ENCODE data around the gene NANOGP8.
"Not testable (repeated sequence)": the region's sequence is repeated elsewhere in the genome, so short reads cannot be mapped to it uniquely, and the experiment has no call there.

NANOGP8 gene
- 0 reads per million in 4 donors for total RNA-seq

DNA sequence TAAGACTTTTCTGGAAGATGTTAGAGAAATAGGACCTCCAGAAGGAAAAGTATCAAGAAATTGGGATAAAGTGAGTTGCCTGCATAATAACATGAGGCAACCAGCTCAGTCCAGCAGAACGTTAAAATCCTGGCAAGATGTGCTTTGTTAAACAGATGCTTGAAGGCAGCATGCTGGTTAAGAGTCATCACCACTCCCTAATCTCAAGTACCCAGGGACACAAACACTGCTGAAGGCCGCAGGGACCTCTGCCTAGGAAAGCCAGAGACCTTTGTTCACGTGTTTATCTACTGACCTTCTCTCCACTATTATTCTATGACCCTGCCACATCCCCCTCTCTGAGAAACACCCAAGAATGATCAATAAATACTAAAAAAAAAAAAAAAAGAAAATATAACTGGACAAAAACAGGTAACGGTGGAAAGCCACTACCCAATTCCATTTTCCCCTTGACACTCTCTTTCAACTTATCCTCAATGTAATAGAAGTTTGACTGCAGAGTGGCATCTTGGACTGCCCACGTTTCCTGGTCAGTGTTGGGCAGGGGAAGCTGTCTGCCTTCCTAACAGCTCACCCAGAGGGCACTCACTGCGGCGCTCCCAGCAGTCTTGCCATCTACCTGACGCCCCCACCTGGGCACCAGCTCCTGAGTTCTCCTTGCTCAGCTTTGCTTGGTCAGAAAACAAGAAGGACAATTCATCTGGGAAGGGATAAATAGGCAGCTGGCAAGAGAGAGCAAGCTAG lies at the start of gene NANOGP8:
TSS of gene NANOGP8 (minus strand) at position 120 of the 744 bp plus-strand sequence. CDS start 185 bp downstream, outside the sequence.
- DNase-seq: not testable (repeated sequence)

DNA sequence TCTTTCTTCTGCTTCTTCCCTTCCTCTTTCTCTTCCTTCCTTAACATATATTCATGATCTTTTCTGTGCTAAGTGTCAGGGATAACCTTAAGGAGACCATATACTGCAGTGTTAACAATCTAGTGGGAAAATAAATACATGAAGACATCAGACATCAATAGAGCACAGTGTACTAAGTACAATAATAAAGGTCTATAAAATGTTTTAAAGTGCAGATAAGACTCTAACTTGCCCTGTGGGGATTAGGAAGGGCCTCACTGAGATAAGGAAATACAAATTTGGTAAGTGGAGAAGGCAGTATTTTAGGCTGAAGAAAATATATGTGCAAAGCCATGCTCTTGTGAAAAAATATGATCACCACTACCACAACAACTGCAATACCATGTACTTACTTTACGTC lies 49.2 kb upstream of the NANOGP8 start:
- no peak for DNase-seq

- DNase-seq: no peak
Observed at GRCh38 chr15:35130245-35130644, 45.1 kb upstream of the NANOGP8 start.

DNA sequence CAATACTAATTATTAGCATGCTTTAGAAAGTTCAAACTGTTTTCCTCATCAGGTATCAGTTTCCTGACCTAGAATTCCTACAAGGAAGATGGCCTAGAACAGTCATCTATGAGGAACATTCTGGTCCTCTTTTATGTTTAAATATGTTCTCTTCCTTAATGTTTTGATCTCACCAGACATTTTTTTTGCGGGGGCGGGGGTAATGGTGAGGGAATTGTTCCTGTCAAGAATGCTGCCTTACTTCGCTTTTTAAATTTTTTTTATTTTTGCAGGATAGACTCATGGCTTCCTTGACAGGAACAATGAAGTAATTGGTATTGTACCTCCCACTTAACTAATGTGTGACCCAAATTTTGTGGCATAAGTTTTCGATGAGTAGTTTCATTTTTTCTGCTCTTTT lies 44.3 kb upstream of the NANOGP8 start:
- no peak for DNase-seq

GRCh38 chr15:35127717-35128116 lies 42.6 kb upstream of the NANOGP8 start:
- no peak for DNase-seq

GRCh38 chr15:35126236-35126635 lies 41.1 kb upstream of the NANOGP8 start:
- no peak for DNase-seq

- no peak for DNase-seq
Observed at GRCh38 chr15:35123743-35124142, 38.6 kb upstream of the NANOGP8 start.

DNA sequence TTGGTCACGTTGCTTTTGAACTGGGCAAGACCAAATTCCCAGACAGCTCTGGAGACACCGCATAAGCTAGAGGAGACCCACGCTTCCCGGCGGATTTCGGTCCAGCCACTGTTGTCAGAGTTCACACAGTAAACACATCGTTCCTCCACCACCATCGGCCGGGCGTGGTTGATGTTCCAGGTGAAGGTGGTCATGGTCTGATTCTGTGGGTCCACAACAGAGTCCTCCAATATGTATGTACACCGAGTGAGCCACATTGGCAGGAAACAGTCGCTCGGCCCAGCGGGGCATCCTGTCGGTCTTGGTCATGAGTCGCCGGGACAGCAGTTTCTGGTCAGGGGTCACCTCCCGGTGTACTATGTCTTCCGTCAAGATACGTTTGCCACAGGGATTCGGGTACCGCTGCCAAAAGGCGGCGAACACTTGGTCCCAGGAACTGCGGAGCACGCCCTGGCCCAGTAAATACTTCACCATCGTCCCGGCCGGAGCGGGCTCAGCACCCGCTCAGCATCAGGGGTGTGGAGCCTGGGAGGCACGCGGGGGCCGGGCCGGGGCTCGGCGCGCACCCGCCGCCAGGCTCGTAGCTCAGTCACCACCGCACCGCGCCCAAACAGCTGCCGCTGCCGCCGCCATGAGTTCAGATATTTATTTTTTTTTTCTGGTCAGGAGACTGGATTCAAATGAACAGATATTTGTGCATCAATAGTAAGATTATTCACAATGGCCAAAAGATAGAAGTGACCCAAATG lies 36.7 kb upstream of the NANOGP8 start:
- no peak for DNase-seq

GRCh38 chr15:35120173-35120572 lies 35.1 kb upstream of the NANOGP8 start:
- DNase-seq: no peak

- DNase-seq: no peak
Observed at GRCh38 chr15:35118960-35119359, 33.9 kb upstream of the NANOGP8 start.

- DNase-seq: no peak
Observed at GRCh38 chr15:35117543-35118265, 32.6 kb upstream of the NANOGP8 start.

- no peak for DNase-seq
Observed at GRCh38 chr15:35115155-35115725, 30.1 kb upstream of the NANOGP8 start.

DNA sequence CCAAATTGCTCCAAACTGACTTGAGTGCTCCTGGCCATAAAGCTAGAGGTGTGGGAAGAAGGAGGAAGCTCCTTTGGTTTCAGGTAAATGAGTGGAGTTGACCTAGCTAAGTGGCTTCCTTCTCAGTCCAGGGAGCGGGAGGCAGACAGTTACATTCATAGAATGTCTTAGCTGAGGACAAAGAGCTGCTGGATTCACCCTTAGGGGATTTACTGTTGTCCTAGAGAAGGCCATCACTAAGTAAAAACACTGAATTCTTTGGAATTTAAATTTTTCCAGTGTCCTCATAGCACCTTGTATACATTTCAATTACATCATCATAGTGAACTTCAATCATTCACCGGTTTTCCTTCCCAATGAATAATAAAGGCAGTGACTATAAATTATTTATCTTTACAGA lies 27.3 kb upstream of the NANOGP8 start:
- no peak for DNase-seq

DNA sequence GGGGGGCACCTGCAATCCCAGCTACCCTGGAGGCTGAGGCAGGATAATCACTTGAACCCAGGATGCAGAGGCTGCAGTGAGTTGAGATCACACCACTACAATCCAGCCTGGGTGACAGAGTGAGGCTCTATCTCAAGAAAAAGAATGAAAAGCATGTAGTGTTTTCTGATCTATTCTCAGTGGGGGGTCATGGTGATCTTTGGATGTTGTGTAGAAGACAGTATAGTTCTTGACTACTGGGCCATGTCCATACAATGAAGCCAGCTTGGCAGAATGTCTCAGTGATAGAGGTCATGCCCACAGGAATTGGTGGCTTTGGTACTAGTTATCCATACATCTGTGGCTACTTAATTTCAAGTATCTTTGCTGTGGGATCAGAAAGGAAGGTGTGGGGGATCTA lies 26.8 kb upstream of the NANOGP8 start:
- DNase-seq: no peak

DNA sequence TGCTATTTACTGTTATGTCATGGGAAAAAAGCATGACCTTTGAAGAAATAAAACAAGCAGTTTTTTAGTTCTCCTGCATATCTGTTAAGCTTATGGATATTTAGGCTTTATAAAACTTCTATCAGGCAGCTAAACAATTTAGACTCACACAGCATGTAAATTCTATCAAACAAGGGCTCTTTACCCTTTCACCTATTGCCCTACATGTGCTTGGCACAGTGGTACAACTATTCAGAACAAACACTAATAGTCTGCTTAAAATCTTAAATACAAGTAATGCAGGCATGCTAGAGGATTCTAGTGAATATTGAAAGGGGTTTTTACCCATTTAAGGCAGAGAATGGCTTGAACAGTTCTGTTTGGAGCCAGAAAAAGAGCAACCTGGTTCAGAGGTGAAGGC lies 23.4 kb upstream of the NANOGP8 start:
- DNase-seq: no peak

DNA sequence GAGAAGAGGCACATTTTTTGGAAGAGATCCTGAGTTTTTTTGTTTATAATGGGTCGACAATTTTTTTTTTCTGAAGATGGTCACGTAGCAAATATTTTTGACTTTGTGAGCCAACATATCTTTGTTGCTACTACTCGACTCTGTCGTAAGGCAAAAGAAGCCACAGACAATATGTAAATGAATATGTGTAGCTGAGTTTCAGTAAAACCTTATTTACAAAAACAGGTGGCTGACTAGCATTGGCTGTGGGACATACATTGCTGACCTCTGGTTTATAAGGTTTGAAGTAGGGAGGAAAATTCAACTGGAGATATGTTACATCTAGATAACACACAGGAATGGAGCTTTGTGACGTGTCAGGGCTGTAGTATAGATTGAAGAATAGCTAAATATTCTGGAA lies 22.5 kb upstream of the NANOGP8 start:
- no peak for DNase-seq

GRCh38 chr15:35107122-35107521 lies 22.0 kb upstream of the NANOGP8 start:
- DNase-seq: no peak

DNA sequence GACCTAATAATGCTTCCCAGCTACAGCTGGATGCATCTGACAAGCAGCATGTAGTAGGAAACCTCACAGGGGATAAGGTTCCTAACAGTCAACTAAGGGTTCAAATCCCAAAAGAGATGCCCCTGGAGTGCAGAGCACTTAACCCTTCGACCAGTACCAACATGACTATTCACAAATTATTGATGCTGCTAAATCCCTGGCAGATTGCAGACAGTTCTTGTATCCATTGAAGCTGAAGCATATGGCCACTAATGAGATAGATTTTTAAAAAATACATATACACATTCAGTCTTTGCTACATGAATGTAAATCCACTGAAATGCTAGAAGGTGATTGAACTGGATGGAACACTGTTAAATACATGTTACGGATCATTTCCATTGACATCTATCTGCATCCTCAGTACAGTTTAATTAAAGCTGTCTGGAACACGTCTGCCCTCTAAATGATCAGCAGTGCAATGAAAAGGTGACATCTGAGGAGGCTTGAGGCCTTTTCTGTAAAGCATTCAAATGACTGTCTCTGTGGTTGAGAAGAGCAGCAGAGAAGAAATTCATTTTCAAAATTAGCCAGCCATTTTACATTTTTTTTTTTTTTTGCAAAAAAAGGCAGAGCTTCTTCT lies 19.5 kb upstream of the NANOGP8 start:
- DNase-seq: no peak

DNA sequence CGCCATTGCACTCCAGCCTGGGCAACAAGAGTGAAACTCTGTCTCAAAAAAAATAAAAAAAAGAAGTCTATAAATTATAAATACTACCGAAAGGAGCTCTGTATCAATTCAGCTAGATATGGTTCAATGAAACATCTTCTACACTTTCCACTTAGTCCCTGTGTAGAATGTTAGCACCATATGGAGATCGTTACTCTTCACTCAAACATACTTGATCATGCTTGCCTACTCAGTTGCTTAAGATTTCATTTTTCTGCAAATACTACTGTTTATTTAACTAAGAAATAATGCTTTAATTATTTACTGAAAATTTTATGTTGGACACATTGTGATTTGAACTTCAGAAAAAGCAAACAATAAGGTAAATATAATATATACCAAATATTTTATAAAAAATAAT lies 17.1 kb upstream of the NANOGP8 start:
- DNase-seq: no peak

DNA sequence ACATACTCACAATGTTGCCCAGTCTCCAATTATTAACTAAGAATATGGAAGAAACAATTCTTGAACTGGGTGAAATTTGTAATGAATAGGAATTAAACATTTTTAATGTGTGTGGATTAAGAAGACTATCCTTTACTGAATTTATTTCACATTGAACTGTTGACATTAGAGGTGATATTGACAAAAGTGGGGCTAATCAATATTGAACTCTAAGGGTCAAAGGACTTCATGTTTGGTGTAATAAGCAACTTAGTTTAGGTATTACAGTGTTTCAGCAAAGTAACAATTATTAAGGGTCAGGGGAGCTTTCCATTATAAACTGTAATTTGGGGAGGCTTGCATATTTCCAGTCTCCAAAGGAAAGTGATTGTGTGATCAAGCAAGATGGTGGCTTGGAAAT lies 16.2 kb upstream of the NANOGP8 start:
- DNase-seq: no peak

GRCh38 chr15:35098737-35099136 lies 13.6 kb upstream of the NANOGP8 start:
- DNase-seq: no peak

GRCh38 chr15:35095941-35096340 lies 10.8 kb upstream of the NANOGP8 start:
- no peak for DNase-seq

DNA sequence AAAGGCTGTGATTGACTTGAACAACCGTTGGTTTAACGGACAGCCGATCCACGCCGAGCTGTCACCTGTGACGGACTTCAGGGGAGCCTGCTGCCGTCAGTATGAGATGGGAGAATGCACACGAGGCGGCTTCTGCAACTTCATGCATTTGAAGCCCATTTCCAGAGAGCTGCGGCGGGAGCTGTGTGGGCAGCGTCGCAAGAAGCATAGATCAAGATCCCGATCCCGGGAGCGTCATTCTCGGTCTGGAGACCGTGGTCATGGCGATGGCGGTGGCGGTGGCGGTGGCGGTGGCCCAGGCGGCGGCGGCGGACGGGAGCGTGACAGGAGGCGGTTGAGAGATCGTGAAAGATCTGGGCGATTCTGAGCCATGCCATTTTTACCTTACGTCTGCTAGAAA lies 7.8 kb upstream of the NANOGP8 start:
- no peak for DNase-seq

Measured in T-helper 1 cell (primary cell).